ENCODE results near the gene RPN2.

RPN2 gene

GRCh38 chr20:37218976-37219375, 39.8 kb downstream of the RPN2 start:
- DNase-seq (ENCODE audit: low read depth): no peak

- DNase-seq (ENCODE audit: low read depth): peak; percentile 46
These were observed 40.9 kb downstream of the RPN2 start for GRCh38 chr20:37219751-37220668.

GRCh38 chr20:37220731-37221130, 41.6 kb downstream of the RPN2 start:
- peak; percentile 88 for DNase-seq (ENCODE audit: low read depth)

GRCh38 chr20:37222086-37222485, 43.0 kb downstream of the RPN2 start:
- no peak for DNase-seq (ENCODE audit: low read depth)

- DNase-seq (ENCODE audit: low read depth): peak; percentile 82
These were observed 43.9 kb downstream of the RPN2 start for GRCh38 chr20:37223053-37223452.

- DNase-seq (ENCODE audit: low read depth): no peak
These were observed 46.0 kb downstream of the RPN2 start for GRCh38 chr20:37225146-37225545.

GRCh38 chr20:37226889-37227288, 47.8 kb downstream of the RPN2 start:
- DNase-seq (ENCODE audit: low read depth): peak; percentile 86

- DNase-seq (ENCODE audit: low read depth): peak; percentile 29
These were observed 49.0 kb downstream of the RPN2 start for GRCh38 chr20:37228082-37228481.

GRCh38 chr20:37228656-37229055, 49.5 kb downstream of the RPN2 start:
- no peak for DNase-seq (ENCODE audit: low read depth)

GRCh38 chr20:37229357-37229756, 50.2 kb downstream of the RPN2 start:
- no peak for DNase-seq (ENCODE audit: low read depth)

- DNase-seq (ENCODE audit: low read depth): no peak
These were observed 51.1 kb downstream of the RPN2 start for GRCh38 chr20:37230200-37230599.

- no peak for DNase-seq (ENCODE audit: low read depth)
These were observed 53.0 kb downstream of the RPN2 start for GRCh38 chr20:37231947-37232630.

GRCh38 chr20:37233548-37234253, 54.6 kb downstream of the RPN2 start:
- DNase-seq (ENCODE audit: low read depth): no peak

- DNase-seq (ENCODE audit: low read depth): no peak
These were observed 55.1 kb downstream of the RPN2 start for GRCh38 chr20:37234254-37234581.

GRCh38 chr20:37235065-37235464, 55.9 kb downstream of the RPN2 start:
- DNase-seq (ENCODE audit: low read depth): no peak

GRCh38 chr20:37236462-37236861, 57.3 kb downstream of the RPN2 start:
- no peak for DNase-seq (ENCODE audit: low read depth)

- no peak for DNase-seq (ENCODE audit: low read depth)
These were observed 58.5 kb downstream of the RPN2 start for GRCh38 chr20:37237656-37238055.

- DNase-seq (ENCODE audit: low read depth): no peak
These were observed 59.3 kb downstream of the RPN2 start for GRCh38 chr20:37238426-37238825.

GRCh38 chr20:37238935-37239451, 59.9 kb downstream of the RPN2 start:
- peak; percentile 22 for DNase-seq (ENCODE audit: low read depth)

- DNase-seq (ENCODE audit: low read depth): no peak
These were observed 61.4 kb downstream of the RPN2 start for GRCh38 chr20:37240337-37241067.

- DNase-seq (ENCODE audit: low read depth): no peak
These were observed 63.4 kb downstream of the RPN2 start for GRCh38 chr20:37242503-37242902.
